ENCODE measurements around the gene RBM22.
A peak's percentile ranks its signal among the peaks of the same experiment; 100 is the strongest.
"Not testable (repeated sequence)": the region's sequence is repeated elsewhere in the genome, so short reads cannot be mapped to it uniquely, and the experiment has no call there.

Gene RBM22

GRCh38 chr5:150700594-150701377 is at the start of gene RBM22:
RBM22 (minus strand) TSS chr5:150701062; CDS start chr5:150700985, 77 bp downstream.
- peak; percentile 90 for DNase-seq

DNA sequence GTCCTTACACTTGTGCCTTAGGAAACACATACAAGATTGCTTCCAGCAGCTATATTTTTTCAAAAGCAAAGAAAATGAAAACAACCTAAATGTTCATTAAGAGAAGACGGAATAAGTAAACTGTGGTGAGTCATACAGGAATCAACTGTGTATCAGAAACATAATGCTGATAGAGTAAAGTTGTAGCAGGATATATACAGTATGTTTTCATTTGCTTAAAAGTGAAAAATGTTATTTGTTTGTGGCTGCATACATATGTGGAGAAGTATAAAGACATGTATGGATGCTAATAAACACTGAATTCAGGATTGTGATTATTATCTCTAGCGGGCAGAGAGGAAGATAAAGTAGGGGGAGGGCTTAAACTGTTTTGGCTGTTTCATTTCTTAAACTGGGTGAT is 49.6 kb upstream of the RBM22 start:
- no peak for DNase-seq

GRCh38 chr5:150743142-150743488 is 42.3 kb upstream of the RBM22 start:
- DNase-seq = not testable (repeated sequence)

DNA sequence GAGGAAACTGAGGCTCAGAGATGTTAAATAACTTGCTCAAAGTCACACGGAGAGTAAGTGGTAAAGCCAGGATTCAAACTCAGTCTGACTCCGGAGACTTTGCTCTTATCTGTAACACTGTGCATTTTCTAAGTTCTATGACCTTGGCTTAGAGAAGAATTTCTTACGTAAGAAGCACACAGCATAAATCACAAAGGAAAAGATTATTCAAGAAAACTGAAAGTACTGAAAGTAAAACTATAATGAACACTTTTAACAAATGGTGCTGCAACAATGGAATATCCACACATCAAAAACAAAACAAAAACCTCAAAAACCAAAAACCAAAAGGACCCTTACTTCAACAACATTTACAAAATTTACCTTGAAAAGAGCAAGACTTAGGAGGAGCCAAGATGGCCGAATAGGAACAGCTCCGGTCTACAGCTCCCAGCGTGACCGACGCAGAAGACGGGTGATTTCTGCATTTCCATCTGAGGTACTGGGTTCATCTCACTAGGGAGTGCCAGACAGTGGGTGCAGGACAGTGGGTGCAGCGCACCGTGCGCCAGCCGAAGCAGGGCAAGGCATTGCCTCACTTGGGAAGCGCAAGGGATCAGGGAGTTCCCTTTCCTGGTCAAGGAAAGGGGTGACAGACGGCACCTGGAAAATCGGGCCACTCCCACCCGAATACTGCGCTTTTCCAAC is 41.7 kb upstream of the RBM22 start:
- DNase-seq = not testable (repeated sequence)

DNA sequence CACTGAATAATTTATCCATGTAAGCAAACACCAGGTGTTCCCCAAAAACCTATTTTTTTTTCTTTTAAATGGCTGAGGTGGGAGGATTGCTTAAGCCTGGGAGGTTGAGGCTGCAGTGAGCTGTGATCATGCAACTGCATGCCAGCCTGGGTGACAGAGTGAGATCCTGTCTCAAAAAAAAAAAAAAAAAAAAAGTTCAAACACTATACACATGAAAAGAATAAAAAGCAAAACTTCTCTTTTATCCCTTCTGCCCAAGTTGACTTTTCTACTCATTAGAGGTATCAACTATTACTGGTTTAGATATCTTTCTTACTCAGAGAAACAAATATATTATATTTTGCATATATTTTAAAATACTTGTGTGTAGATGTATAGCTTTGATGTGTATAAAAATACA is 40.1 kb upstream of the RBM22 start:
- DNase-seq = no peak

GRCh38 chr5:150738862-150739261 is 38.0 kb upstream of the RBM22 start:
- DNase-seq = no peak

DNA sequence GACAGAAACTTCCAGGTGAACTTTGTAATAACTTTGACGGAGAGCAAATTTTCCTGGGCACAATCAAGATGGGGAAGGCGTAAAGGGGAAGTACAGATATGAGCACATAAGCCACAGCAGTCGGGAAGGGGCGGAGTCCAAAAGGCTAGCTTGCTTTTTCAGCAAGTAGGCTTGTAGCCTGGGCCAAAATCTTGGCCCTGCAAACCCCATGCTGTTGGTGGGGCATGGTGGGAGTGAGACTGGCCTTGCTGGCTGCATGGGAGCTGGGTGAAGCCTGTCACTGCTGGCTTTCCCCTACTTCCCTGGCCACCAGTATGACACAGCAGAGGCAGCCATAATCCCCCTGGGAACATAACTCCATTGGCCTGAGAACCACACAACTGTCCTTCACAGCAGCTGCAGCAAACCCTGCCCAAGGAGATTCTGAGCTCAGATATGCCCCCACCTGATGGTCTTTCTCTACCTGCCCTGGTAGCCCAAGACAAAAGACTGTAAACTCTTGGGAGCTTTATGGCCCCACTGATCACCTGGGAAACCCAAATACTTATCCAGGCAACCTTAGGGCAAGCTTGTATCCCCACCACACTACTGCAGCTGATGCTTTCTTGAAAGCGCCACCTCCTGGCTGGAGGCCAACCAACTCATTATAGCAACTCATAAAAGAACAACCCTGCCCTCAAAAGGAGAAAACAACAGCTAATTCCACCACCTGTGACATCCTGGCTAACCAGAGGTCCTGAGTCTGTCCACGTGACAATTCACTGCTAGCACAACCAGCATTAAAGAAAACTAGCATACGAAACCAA is 33.9 kb upstream of the RBM22 start:
- DNase-seq = peak; percentile 45

DNA sequence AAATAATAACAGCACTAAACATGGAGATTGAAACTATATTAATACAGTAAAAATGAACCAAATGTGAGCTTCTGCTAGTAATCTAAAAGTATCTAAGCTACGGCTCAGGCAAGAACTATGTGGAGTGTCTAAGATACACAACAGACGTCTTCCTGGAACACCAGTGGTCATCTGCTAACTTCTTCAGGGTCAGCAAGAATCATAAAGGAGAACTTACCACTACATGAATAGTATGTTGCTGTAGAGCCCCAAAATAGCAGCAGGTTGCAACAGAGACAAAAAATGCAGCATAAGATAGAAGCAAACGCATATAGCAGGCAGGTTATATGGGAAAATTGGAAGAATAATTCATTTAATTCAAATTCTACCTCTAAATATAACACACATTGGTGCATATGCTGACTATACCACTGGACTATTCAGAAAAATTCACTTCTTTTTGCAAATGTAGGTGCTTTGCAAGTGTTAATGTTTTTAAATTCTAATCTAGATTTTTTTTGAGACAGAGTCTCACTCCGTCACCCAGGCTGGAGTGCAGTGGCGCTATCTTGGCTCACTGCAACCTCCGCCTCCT is 30.9 kb upstream of the RBM22 start:
- DNase-seq = no peak

GRCh38 chr5:150729859-150730258 is 29.0 kb upstream of the RBM22 start:
- DNase-seq = no peak

- DNase-seq = no peak
Measured at GRCh38 chr5:150723845-150724244, 23.0 kb upstream of the RBM22 start.

- no peak for DNase-seq
Measured at GRCh38 chr5:150710165-150710564, 9.3 kb upstream of the RBM22 start.

- DNase-seq = no peak
Measured at GRCh38 chr5:150706776-150707390, 6.0 kb upstream of the RBM22 start.

- DNase-seq = no peak
Measured at GRCh38 chr5:150703762-150704161, 2.9 kb upstream of the RBM22 start.

GRCh38 chr5:150700246-150700593 is 642 bp downstream of the RBM22 start:
- DNase-seq = no peak

GRCh38 chr5:150694612-150695011 is 6.2 kb downstream of the RBM22 start:
- DNase-seq = no peak

- DNase-seq = no peak
Measured at GRCh38 chr5:150692276-150692675, 8.6 kb downstream of the RBM22 start.

GRCh38 chr5:150690760-150691159 is 10.1 kb downstream of the RBM22 start:
- no peak for DNase-seq

DNA sequence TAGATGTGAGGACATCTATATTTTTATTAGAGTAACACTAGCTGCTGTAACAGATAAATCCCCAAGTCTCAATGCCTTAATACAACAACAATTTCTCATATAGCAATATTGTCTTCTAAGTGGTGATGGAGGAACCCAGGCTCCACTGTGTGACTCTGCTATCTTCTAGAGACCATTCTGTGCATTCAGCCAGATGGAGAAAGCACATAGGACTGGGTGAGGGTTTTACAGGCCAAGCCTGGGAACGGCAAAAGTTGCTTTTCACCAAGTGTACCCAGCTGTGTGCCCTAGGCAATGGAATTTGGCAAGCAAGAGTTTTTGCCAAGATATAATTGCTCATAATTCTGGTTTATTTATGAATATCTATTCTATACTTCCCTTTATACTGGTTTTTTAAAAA is 11.7 kb downstream of the RBM22 start:
- DNase-seq = no peak

GRCh38 chr5:150676578-150676977 is 24.3 kb downstream of the RBM22 start:
- no peak for DNase-seq

GRCh38 chr5:150675069-150675468 is 25.8 kb downstream of the RBM22 start:
- no peak for DNase-seq

DNA sequence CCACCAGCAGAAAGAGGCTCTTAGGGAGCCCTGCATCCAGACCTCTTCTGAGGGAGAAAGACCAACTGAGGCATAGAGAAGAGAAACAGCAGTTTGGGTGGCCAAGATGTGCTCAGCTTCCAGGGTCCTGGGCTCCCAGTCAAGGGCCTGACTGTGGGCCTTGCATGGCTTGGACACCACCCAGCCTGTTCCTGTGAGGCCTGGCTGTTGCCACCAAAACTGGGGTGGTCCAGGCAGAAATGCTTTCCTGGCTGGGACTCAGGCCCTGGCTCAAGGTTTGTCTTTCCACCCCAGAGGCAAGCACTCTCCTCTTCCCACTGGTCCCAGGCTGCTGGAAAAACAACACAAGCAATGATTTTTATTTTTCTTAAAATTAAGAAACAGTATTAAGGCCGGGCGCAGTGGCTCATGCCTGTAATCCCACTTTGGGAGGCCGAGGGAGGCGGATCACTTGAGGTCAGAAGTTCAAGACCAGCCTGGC is 26.5 kb downstream of the RBM22 start:
- no peak for DNase-seq

DNA sequence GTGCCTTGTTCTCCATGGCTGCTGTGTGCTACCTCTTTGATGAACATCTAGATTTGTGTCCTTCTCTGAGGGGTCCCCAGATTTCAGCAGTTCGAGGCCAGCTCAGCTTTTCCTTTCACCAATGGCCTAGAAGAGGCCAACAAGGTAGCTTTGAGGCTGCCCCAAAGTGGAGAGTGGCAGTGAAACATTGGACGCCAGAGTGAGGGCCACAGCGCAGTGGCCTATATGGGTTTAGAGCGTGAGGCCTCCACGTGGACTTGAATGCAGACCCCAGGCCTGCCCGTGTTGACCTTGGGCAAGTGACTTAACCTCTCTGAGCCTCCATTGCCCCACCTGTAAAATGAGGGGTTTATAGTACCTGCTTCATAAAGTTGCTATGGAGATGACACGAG is 28.0 kb downstream of the RBM22 start:
- DNase-seq = no peak

Data from stimulated activated CD4-positive, alpha-beta T cell treated with anti-CD3 and anti-CD28 coated beads, Interleukin-1b, Interleukin-23, amount 100 ng/mL, for 48 hours (primary cell).